ENCODE data around the gene KCNJ9. TPM values are rescaled to one million over a fixed set of nuclear protein-coding genes. Genes with fewer than 3 reads are reported as not detected.

KCNJ9 gene
- total RNA-seq, 1 experiment from 2014 or later, result 0.09 TPM

DNA sequence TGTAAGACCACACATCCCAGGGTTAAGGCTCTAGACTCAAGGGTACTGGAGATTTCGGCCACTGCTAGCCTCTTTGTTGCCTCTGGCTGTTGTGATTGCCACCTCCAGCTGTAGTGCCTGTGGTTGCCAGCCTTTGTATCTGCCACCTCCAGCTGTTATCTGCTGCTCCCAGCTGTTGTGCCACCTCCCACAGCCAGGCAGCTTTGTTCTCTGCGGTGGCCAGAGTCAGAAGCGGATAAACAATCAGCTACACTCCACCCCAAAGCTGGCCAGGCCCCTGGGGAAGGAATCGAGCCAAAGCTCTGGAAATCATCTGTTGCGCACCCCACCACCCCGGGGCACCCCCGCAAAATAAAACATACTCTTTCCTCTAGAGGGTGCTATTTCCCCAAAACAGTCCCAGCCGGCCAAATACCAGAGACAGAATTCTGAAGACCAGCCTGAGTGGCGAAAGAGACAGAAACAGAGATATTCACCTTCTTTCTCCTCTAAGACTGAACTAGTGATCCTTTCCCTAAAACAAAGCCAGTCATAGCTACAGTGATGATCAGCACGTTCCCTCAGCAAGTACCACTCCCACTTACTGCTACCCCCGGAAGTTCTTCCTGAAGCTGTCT is 34.7 kb upstream of the KCNJ9 start:
- ATAC-seq, result peak; percentile 88
- POLR2A ChIA-PET, result no interaction called here
- Mint-ChIP-seq H3K36me3 (no peaks in the 10 kb centered on the region), H3K27ac (no peak overlapping the region), H3K4me1 (peaks cover 30% of the 10 kb centered on the region), H3K9me3 (no peaks in the 10 kb centered on the region), H3K4me3 (peak overlapping the region; percentile 26; the same call in 1 of the 2 replicates), H3K27me3 (ENCODE audit: low read depth) (peaks cover 7% of the 10 kb centered on the region)
- TF ChIP-seq, protein P1, sequence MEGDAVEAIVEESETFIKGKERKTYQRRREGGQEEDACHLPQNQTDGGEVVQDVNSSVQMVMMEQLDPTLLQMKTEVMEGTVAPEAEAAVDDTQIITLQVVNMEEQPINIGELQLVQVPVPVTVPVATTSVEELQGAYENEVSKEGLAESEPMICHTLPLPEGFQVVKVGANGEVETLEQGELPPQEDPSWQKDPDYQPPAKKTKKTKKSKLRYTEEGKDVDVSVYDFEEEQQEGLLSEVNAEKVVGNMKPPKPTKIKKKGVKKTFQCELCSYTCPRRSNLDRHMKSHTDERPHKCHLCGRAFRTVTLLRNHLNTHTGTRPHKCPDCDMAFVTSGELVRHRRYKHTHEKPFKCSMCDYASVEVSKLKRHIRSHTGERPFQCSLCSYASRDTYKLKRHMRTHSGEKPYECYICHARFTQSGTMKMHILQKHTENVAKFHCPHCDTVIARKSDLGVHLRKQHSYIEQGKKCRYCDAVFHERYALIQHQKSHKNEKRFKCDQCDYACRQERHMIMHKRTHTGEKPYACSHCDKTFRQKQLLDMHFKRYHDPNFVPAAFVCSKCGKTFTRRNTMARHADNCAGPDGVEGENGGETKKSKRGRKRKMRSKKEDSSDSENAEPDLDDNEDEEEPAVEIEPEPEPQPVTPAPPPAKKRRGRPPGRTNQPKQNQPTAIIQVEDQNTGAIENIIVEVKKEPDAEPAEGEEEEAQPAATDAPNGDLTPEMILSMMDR (IDR thresholded peaks at IDR 0.05), result peak; percentile 57; the same call in 1 of the 2 replicates
- TF ChIP-seq, protein P2, sequence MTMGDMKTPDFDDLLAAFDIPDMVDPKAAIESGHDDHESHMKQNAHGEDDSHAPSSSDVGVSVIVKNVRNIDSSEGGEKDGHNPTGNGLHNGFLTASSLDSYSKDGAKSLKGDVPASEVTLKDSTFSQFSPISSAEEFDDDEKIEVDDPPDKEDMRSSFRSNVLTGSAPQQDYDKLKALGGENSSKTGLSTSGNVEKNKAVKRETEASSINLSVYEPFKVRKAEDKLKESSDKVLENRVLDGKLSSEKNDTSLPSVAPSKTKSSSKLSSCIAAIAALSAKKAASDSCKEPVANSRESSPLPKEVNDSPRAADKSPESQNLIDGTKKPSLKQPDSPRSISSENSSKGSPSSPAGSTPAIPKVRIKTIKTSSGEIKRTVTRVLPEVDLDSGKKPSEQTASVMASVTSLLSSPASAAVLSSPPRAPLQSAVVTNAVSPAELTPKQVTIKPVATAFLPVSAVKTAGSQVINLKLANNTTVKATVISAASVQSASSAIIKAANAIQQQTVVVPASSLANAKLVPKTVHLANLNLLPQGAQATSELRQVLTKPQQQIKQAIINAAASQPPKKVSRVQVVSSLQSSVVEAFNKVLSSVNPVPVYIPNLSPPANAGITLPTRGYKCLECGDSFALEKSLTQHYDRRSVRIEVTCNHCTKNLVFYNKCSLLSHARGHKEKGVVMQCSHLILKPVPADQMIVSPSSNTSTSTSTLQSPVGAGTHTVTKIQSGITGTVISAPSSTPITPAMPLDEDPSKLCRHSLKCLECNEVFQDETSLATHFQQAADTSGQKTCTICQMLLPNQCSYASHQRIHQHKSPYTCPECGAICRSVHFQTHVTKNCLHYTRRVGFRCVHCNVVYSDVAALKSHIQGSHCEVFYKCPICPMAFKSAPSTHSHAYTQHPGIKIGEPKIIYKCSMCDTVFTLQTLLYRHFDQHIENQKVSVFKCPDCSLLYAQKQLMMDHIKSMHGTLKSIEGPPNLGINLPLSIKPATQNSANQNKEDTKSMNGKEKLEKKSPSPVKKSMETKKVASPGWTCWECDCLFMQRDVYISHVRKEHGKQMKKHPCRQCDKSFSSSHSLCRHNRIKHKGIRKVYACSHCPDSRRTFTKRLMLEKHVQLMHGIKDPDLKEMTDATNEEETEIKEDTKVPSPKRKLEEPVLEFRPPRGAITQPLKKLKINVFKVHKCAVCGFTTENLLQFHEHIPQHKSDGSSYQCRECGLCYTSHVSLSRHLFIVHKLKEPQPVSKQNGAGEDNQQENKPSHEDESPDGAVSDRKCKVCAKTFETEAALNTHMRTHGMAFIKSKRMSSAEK (CRISPR knock-in tag; IDR thresholded peaks at IDR 0.05; ENCODE audit: borderline replicate concordance), result no peak
- TF ChIP-seq ZNF423 (CRISPR knock-in tag; IDR thresholded peaks at IDR 0.05), result peak; percentile 76
- DNase-seq (ENCODE audit: low spot score), result peak; percentile 61
- CTCF ChIA-PET, result interaction anchor here (0.7 to 31.0 kb wide), 34 partner anchors 9 to 266 kb away, joined by 3 to 978 read pairs (median 5); partner anchors contain the start of genes ATP1A2, DUSP23, IGSF8 and IGSF9

DNA sequence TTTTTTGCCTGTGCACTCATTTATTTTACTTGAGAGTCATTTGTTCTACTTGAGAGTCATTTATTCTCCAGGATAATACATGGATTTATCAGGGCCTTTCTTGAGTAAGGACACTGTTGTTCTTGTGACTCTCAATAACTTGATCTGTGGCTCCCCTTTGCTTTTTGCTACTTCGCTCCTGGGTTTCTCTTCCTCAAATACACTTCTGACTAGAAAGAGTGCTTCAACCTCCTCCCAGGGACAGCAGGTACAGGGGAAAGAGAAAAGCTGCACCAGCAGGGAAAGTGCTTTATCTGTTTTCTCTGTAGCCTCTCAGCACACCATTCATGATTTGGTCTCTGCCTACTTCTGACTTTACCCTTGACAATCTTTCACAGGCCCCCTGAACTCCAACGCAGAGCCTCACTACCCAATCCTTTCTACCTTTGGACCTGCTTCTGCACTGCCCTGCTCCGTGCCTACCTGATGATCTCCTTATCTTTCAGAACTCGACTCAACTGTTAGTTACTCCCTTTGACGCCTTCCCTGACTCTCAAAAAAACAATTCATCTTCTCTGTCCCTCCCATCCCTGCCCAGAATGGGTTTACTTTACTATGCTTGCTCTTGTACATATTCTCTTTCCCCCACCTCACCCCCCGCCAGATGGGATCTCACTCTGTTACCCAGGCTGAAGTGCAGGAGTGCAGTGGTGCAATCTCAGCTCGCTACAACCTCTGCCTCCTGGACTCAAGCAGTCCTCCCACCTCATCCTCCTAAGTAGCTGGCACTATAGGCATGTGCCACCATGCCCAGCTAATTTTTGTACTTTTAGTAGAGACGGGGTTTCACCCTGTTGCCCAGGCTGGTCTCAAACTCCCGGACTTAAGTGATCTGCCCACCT is 34.0 kb upstream of the KCNJ9 start:
- no peaks in the 10 kb centered on the region for H3K36me3 Mint-ChIP-seq
- CTCF ChIA-PET, result interaction anchor here (0.6 to 31.0 kb wide), 23 partner anchors 10 to 393 kb away, joined by 3 to 978 read pairs (median 7); partner anchors contain the start of genes ATP1A2, DUSP23, IGSF8 and IGSF9
- TF ChIP-seq SMAD3 (CRISPR knock-in tag; IDR thresholded peaks at IDR 0.05; ENCODE audit: borderline replicate concordance) (no peak), CREM (CRISPR knock-in tag; IDR thresholded peaks at IDR 0.05) (no peak), MYBL2 (CRISPR knock-in tag; IDR thresholded peaks at IDR 0.05) (no peak)
- TF ChIP-seq, protein P3, sequence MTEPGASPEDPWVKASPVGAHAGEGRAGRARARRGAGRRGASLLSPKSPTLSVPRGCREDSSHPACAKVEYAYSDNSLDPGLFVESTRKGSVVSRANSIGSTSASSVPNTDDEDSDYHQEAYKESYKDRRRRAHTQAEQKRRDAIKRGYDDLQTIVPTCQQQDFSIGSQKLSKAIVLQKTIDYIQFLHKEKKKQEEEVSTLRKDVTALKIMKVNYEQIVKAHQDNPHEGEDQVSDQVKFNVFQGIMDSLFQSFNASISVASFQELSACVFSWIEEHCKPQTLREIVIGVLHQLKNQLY (CRISPR knock-in tag; IDR thresholded peaks at IDR 0.05), result no peak
- TF ChIP-seq, protein P4, sequence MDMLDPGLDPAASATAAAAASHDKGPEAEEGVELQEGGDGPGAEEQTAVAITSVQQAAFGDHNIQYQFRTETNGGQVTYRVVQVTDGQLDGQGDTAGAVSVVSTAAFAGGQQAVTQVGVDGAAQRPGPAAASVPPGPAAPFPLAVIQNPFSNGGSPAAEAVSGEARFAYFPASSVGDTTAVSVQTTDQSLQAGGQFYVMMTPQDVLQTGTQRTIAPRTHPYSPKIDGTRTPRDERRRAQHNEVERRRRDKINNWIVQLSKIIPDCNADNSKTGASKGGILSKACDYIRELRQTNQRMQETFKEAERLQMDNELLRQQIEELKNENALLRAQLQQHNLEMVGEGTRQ (CRISPR knock-in tag; IDR thresholded peaks at IDR 0.05), result no peak
- TF ChIP-seq, protein P5, sequence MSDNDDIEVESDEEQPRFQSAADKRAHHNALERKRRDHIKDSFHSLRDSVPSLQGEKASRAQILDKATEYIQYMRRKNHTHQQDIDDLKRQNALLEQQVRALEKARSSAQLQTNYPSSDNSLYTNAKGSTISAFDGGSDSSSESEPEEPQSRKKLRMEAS (CRISPR knock-in tag; IDR thresholded peaks at IDR 0.05), result no peak
- TF ChIP-seq, protein P6, sequence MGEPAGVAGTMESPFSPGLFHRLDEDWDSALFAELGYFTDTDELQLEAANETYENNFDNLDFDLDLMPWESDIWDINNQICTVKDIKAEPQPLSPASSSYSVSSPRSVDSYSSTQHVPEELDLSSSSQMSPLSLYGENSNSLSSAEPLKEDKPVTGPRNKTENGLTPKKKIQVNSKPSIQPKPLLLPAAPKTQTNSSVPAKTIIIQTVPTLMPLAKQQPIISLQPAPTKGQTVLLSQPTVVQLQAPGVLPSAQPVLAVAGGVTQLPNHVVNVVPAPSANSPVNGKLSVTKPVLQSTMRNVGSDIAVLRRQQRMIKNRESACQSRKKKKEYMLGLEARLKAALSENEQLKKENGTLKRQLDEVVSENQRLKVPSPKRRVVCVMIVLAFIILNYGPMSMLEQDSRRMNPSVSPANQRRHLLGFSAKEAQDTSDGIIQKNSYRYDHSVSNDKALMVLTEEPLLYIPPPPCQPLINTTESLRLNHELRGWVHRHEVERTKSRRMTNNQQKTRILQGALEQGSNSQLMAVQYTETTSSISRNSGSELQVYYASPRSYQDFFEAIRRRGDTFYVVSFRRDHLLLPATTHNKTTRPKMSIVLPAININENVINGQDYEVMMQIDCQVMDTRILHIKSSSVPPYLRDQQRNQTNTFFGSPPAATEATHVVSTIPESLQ (CRISPR knock-in tag; IDR thresholded peaks at IDR 0.05), result no peak
- H3K27me3 Mint-ChIP-seq (ENCODE audit: low read depth), result peaks cover 15% of the 10 kb centered on the region
- no peak overlapping the region for H3K27ac Mint-ChIP-seq
- POLR2A ChIA-PET, result no interaction called here
- no peak for ATAC-seq
- peaks cover 30% of the 10 kb centered on the region for H3K4me1 Mint-ChIP-seq
- no peak for DNase-seq (ENCODE audit: low spot score)
- H3K4me3 Mint-ChIP-seq, result peak overlapping the region; percentile 26; the same call in 1 of the 2 replicates
- H3K9me3 Mint-ChIP-seq, result no peaks in the 10 kb centered on the region
